Measurements from ENCODE around the gene CFAP68. TPM values are rescaled to one million over a fixed set of nuclear protein-coding genes. Genes with fewer than 3 reads are reported as not detected.

Gene CFAP68
- total RNA-seq: 13.1 TPM
- 17.9 TPM for polyA plus RNA-seq

- peak within 1 kb of the TSS; percentile 47 for H3K4me3 ChIP-seq (ENCODE audit: low read depth, low read length)
- peak within 1 kb of the TSS; percentile 90 for H3K27ac ChIP-seq (ENCODE audit: low read depth)
- no peaks in the 10 kb centered on the region for H3K4me1 ChIP-seq (ENCODE audit: insufficient read depth)
- under 1% methylated on average over 55 of the region's 55 CpGs for WGBS
- no peaks in the 10 kb centered on the region for H3K36me3 ChIP-seq (ENCODE audit: insufficient read depth)
- DNase-seq (ENCODE audit: extremely low spot score): peak; percentile 97
Measured at GRCh38 chr11:111878849-111879636, at the start of gene CFAP68, which contains the start of gene FDXACB1. Gene CFAP68, plus strand, starts transcription at chr11:111879541. Its CDS starts 20 bp downstream, at chr11:111879561. Gene FDXACB1, minus strand, starts transcription at chr11:111879165. Its CDS starts 33 bp downstream, at chr11:111879132.

GRCh38 chr11:111833524-111833923, 45.8 kb upstream of the CFAP68 start:
- DNase-seq (ENCODE audit: extremely low spot score): no peak
- Histone ChIP-seq H3K4me1 (ENCODE audit: insufficient read depth) (no peaks in the 10 kb centered on the region), H3K27ac (ENCODE audit: low read depth) (no peak overlapping the region), H3K4me3 (ENCODE audit: low read depth, low read length) (no peak overlapping the region), H3K36me3 (ENCODE audit: insufficient read depth) (peaks cover 6% of the 10 kb centered on the region)
- WGBS: 63% methylated on average over 4 of the region's 4 CpGs

GRCh38 chr11:111834432-111835163, 44.7 kb upstream of the CFAP68 start:
- 91% methylated on average over 3 of the region's 3 CpGs for WGBS
- Histone ChIP-seq H3K4me3 (ENCODE audit: low read depth, low read length) (no peak overlapping the region), H3K36me3 (ENCODE audit: insufficient read depth) (peaks cover 6% of the 10 kb centered on the region)

GRCh38 chr11:111835665-111836064, 43.7 kb upstream of the CFAP68 start:
- no peak for DNase-seq (ENCODE audit: extremely low spot score)

More at GRCh38 chr11:111834432-111835163, 44.7 kb upstream of the CFAP68 start:
- no peak for DNase-seq (ENCODE audit: extremely low spot score)
- no peak overlapping the region for H3K27ac ChIP-seq (ENCODE audit: low read depth)
- H3K4me1 ChIP-seq (ENCODE audit: insufficient read depth): no peaks in the 10 kb centered on the region

DNA sequence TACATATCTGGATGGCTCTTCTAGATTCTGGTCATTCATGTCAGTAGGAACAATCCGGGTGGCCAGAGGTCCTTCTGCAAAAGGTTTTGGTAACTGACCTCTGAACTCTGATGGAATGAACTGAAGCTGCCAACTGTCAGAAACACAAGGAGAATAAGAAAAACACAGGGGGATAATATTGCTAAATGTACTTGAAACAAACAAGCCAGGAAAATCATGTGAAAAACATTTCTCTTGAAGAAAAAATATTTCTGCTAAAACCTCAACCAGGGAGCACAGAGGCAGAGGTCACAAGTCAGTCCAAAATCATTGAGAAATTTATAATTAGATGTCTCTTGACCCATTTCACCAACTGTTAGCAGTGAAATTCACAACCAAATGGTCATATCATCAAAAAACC, 43.2 kb upstream of the CFAP68 start:
- Histone ChIP-seq H3K36me3 (ENCODE audit: insufficient read depth) (peaks cover 3% of the 10 kb centered on the region), H3K27ac (ENCODE audit: low read depth) (no peak overlapping the region), H3K4me1 (ENCODE audit: insufficient read depth) (no peaks in the 10 kb centered on the region), H3K4me3 (ENCODE audit: low read depth, low read length) (no peak overlapping the region)
- 86% methylated on average over 1 of the region's 1 CpG for WGBS
- DNase-seq (ENCODE audit: extremely low spot score): no peak

More at GRCh38 chr11:111835665-111836064, 43.7 kb upstream of the CFAP68 start:
- Histone ChIP-seq H3K4me3 (ENCODE audit: low read depth, low read length) (no peak overlapping the region), H3K36me3 (ENCODE audit: insufficient read depth) (peaks cover 3% of the 10 kb centered on the region), H3K4me1 (ENCODE audit: insufficient read depth) (no peaks in the 10 kb centered on the region), H3K27ac (ENCODE audit: low read depth) (no peak overlapping the region)
- 97% methylated on average over 7 of the region's 7 CpGs for WGBS

DNA sequence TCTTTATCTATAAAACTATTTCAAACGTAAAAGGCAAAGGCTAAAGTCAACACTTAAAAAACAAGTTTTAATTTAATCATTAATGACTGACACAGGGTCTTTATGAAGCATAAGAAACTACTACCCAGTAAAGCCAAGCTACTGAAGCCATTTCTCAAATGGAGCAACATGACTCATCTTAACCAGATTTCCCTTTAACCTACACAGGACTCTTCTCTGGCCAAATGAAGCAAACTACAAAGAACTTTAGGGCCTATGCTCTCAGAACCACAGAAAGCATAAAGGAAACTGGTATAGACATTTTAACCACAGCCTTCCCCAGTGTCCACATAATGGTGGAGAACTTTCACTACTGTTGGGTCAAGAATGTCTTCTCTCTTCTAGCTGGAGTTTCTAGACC, 42.6 kb upstream of the CFAP68 start:
- Histone ChIP-seq H3K36me3 (ENCODE audit: insufficient read depth) (peaks cover 3% of the 10 kb centered on the region), H3K4me1 (ENCODE audit: insufficient read depth) (no peaks in the 10 kb centered on the region), H3K4me3 (ENCODE audit: low read depth, low read length) (no peak overlapping the region), H3K27ac (ENCODE audit: low read depth) (no peak overlapping the region)
- 79% methylated on average over 1 of the region's 1 CpG for WGBS
- DNase-seq (ENCODE audit: extremely low spot score): no peak

DNA sequence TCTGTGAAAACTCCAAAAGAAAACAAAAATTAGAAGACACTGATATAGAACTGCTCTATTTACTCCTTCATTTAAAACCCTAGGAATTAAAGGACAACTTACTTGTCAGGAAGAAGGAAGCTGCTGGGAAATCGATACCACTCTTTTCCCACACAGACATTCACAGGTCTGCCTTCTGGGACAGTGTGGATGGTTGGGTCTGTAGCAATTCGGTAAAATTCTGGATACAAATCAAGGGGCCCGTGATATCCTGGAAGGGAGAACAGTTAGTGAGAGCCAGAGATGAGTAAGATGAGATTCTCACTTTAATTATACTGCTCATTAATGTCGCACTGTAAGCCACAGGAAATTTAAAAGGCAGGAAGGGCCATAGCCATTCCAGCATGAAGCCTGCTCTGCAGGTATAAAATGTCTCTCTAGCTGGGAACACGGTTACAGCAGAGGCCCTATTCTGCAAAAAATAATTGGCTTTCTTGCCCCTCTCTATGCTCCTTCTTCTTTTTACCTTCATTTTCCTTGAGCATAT, 41.9 kb upstream of the CFAP68 start:
- DNase-seq (ENCODE audit: extremely low spot score): no peak
- no peak overlapping the region for H3K27ac ChIP-seq (ENCODE audit: low read depth)
- no peaks in the 10 kb centered on the region for H3K4me1 ChIP-seq (ENCODE audit: insufficient read depth)
- WGBS: 88% methylated on average over 5 of the region's 5 CpGs
- H3K4me3 ChIP-seq (ENCODE audit: low read depth, low read length): no peak overlapping the region
- H3K36me3 ChIP-seq (ENCODE audit: insufficient read depth): peaks cover 3% of the 10 kb centered on the region

DNA sequence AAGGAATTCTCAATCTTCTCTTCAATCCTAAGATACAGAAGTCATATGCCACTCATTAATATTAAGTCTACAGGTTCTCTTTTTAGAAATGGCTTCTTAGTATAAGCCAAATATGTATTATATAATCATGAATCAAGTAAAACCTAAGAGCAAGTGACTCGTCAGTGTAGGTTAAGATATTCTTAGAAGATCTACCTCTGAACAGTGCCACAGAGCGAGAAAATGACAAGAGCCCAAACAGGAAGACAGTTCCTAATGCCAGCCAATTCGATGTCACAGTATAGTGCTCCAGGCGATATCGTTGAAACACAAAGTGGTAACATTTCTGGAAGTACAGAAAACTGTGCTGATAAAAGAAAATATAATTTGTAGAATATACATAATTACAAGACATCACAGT, 41.3 kb upstream of the CFAP68 start:
- no peak for DNase-seq (ENCODE audit: extremely low spot score)
- Histone ChIP-seq H3K36me3 (ENCODE audit: insufficient read depth) (peaks cover 3% of the 10 kb centered on the region), H3K27ac (ENCODE audit: low read depth) (no peak overlapping the region), H3K4me1 (ENCODE audit: insufficient read depth) (no peaks in the 10 kb centered on the region), H3K4me3 (ENCODE audit: low read depth, low read length) (no peak overlapping the region)
- 93% methylated on average over 5 of the region's 5 CpGs for WGBS

GRCh38 chr11:111840143-111840542, 39.2 kb upstream of the CFAP68 start:
- 84% methylated on average over 1 of the region's 1 CpG for WGBS
- no peak for DNase-seq (ENCODE audit: extremely low spot score)
- H3K36me3 ChIP-seq (ENCODE audit: insufficient read depth): peaks cover 3% of the 10 kb centered on the region
- no peak overlapping the region for H3K27ac ChIP-seq (ENCODE audit: low read depth)
- no peak overlapping the region for H3K4me3 ChIP-seq (ENCODE audit: low read depth, low read length)
- no peaks in the 10 kb centered on the region for H3K4me1 ChIP-seq (ENCODE audit: insufficient read depth)

DNA sequence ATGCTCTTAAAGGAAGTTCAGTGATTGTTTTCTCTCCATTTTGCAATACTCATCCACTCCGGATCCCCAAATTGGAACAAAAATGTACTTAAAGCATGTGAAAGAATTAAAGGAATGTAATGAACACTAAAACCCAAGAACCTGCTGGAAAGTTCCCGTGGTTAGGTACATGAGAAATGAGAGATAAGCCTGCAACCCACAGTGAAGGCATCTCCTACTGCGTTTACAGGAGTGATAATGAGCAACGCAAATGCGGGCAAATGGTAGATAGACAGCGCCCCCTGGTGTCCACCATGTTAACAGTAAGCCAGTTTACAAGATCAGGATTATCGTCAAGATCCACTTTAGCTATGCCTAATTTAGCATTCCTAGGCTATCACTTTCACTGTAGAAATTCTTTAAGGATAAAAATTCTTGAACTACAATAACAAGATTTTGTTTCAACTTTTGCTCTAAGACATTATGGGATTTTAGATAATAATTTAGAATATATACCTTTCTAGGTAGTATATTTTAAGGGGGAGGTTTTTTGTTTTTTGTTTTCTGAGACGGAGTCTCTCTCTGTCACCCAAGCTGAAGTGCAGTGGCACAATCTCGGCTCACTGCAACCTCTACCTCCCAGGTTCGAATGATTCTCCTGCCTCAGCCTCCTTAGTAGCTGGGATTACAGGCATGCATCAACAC, 37.8 kb upstream of the CFAP68 start:
- 24% methylated on average over 10 of the region's 10 CpGs for WGBS
- DNase-seq (ENCODE audit: extremely low spot score): peak; percentile 60
- H3K4me3 ChIP-seq (ENCODE audit: low read depth, low read length): no peak overlapping the region
- H3K27ac ChIP-seq (ENCODE audit: low read depth): no peak overlapping the region
- peaks cover 3% of the 10 kb centered on the region for H3K36me3 ChIP-seq (ENCODE audit: insufficient read depth)
- H3K4me1 ChIP-seq (ENCODE audit: insufficient read depth): no peaks in the 10 kb centered on the region

GRCh38 chr11:111843661-111844060, 35.7 kb upstream of the CFAP68 start:
- H3K4me1 ChIP-seq (ENCODE audit: insufficient read depth): no peaks in the 10 kb centered on the region
- no peak for DNase-seq (ENCODE audit: extremely low spot score)
- 87% methylated on average over 5 of the region's 5 CpGs for WGBS
- H3K36me3 ChIP-seq (ENCODE audit: insufficient read depth): no peaks in the 10 kb centered on the region
- no peak overlapping the region for H3K27ac ChIP-seq (ENCODE audit: low read depth)
- no peak overlapping the region for H3K4me3 ChIP-seq (ENCODE audit: low read depth, low read length)

DNA sequence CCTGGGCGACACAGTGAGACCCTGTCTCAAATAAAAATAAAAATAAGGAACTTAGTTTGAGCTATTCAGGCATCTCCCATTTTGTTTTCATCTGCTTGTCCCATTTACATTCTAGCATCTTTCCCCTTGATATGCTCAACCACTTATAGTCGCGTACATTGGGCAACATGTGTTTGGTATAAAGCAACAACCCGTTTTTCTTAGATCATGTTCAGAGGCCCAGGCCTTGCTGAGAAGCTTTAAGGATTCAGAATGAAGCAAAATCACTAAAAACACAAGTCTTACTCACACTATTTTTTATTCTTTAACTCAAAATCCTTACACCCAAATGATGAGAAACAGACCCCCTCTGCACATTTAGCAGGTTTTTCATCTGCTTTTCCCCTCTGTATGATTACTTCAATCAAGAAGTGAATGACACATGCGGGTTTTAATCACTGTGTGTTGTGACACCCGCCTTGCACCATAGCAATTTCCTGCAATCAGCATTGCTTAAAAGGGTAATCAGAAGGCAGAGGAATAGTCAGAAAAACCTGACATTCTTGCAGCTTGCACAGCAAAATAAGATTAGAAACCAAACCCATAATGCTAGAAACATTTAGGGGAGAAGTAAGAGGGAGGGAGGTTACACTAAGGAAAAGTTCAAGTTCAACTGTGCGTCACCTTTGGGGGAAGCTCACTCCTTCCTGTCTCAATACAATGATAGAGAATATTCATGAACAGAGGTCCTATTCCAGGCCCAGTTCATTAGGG, 33.9 kb upstream of the CFAP68 start:
- no peaks in the 10 kb centered on the region for H3K36me3 ChIP-seq (ENCODE audit: insufficient read depth)
- H3K4me1 ChIP-seq (ENCODE audit: insufficient read depth): no peaks in the 10 kb centered on the region
- no peak overlapping the region for H3K27ac ChIP-seq (ENCODE audit: low read depth)
- DNase-seq (ENCODE audit: extremely low spot score): no peak
- WGBS: 86% methylated on average over 7 of the region's 7 CpGs
- H3K4me3 ChIP-seq (ENCODE audit: low read depth, low read length): no peak overlapping the region

GRCh38 chr11:111846063-111846462, 33.3 kb upstream of the CFAP68 start:
- WGBS: 86% methylated on average over 2 of the region's 2 CpGs
- H3K36me3 ChIP-seq (ENCODE audit: insufficient read depth): no peaks in the 10 kb centered on the region
- H3K4me1 ChIP-seq (ENCODE audit: insufficient read depth): no peaks in the 10 kb centered on the region
- H3K27ac ChIP-seq (ENCODE audit: low read depth): no peak overlapping the region
- no peak for DNase-seq (ENCODE audit: extremely low spot score)
- H3K4me3 ChIP-seq (ENCODE audit: low read depth, low read length): no peak overlapping the region
